ENCODE measurements around the gene LDLRAD3. TPM values are rescaled to one million over a fixed set of nuclear protein-coding genes. Genes with fewer than 3 reads are reported as not detected.

LDLRAD3 gene
- total RNA-seq, 1 donor from 2014 or later, result 14.9 TPM

DNA sequence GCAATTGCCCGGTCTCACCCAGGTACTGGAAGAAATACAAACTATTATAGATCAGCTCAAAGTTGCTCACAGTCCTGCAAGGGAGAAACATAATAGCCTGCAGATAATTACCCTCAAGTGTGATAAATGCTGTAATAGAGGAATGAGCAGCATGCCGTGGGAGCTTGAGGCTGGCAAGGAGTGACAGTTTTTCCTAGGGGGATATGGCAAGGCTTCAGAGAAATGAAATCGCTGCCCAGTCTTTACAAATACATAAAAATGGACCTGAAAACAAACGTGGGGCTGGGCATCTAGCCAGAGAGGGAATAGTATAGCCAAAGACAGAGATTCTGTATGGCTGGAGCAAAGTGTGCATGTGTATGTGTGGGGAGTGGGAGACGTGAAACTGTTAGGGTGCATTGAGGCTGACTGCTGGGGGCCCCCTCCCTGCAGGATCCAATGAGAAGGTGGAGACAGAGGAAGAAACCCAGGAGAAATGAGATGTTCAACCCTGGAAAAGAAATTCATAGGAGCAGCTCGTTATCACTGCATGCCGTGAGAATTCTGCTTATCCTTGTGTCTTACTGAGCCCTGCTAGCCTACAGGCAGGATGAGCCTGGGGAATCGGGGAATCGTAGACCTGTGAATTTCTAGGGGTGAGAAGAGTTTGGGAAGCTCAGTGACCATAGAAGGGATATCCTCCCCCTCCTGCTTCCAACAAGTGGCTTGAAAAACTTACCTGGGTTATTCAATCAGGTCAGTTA lies 167.0 kb downstream of the LDLRAD3 start:
- H4K20me1 ChIP-seq (ENCODE audit: insufficient read depth, low read length), result peaks cover 5% of the 10 kb centered on the region
- no peak overlapping the region for H3K4me3 ChIP-seq (ENCODE audit: insufficient read depth, low read depth, low read length)
- peaks cover 32% of the 10 kb centered on the region for H3K4me1 Mint-ChIP-seq (ENCODE audit: low read depth, unreplicated experiment)
- DNase-seq (ENCODE audit: low read depth) (no peak), FAIRE-seq (no peak)
- no peak overlapping the region for H3K27ac ChIP-seq (ENCODE audit: low read depth, low read length)
- no peak overlapping the region for H2AFZ ChIP-seq (ENCODE audit: low read depth, low read length)
- no peaks in the 10 kb centered on the region for H3K9me3 ChIP-seq (ENCODE audit: insufficient read depth, low read depth, low read length)
- no peak overlapping the region for H3K4me2 ChIP-seq (ENCODE audit: low read length)
- peaks cover 9% of the 10 kb centered on the region for H3K4me1 ChIP-seq (ENCODE audit: insufficient read depth, low read length)
- H3K9ac ChIP-seq (ENCODE audit: low read length), result no peak overlapping the region
- H3K36me3 Mint-ChIP-seq (ENCODE audit: low read depth, unreplicated experiment), result peaks cover 37% of the 10 kb centered on the region
- H3K27me3 ChIP-seq (ENCODE audit: insufficient read depth, low read length), result no peaks in the 10 kb centered on the region
- H3K4me3 Mint-ChIP-seq (ENCODE audit: unreplicated experiment), result peak overlapping the region; percentile 28
- H3K27me3 Mint-ChIP-seq (ENCODE audit: low read depth, unreplicated experiment), result no peaks in the 10 kb centered on the region
- H3K79me2 ChIP-seq (ENCODE audit: insufficient read depth, low read length), result no peaks in the 10 kb centered on the region
- no peak for TF ChIP-seq EZH2 (IDR thresholded peaks at IDR 0.05; ENCODE audit: insufficient read depth, low read length)
- TF ChIP-seq, protein P1, sequence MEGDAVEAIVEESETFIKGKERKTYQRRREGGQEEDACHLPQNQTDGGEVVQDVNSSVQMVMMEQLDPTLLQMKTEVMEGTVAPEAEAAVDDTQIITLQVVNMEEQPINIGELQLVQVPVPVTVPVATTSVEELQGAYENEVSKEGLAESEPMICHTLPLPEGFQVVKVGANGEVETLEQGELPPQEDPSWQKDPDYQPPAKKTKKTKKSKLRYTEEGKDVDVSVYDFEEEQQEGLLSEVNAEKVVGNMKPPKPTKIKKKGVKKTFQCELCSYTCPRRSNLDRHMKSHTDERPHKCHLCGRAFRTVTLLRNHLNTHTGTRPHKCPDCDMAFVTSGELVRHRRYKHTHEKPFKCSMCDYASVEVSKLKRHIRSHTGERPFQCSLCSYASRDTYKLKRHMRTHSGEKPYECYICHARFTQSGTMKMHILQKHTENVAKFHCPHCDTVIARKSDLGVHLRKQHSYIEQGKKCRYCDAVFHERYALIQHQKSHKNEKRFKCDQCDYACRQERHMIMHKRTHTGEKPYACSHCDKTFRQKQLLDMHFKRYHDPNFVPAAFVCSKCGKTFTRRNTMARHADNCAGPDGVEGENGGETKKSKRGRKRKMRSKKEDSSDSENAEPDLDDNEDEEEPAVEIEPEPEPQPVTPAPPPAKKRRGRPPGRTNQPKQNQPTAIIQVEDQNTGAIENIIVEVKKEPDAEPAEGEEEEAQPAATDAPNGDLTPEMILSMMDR (IDR thresholded peaks at IDR 0.05; ENCODE audit: insufficient read depth, low read depth, low read length), result no peak
- H3K9me3 Mint-ChIP-seq (ENCODE audit: unreplicated experiment), result peaks cover 6% of the 10 kb centered on the region
- H3K27ac Mint-ChIP-seq (ENCODE audit: unreplicated experiment), result no peak overlapping the region
- H3K36me3 ChIP-seq (ENCODE audit: insufficient read depth, low read length), result no peaks in the 10 kb centered on the region

DNA sequence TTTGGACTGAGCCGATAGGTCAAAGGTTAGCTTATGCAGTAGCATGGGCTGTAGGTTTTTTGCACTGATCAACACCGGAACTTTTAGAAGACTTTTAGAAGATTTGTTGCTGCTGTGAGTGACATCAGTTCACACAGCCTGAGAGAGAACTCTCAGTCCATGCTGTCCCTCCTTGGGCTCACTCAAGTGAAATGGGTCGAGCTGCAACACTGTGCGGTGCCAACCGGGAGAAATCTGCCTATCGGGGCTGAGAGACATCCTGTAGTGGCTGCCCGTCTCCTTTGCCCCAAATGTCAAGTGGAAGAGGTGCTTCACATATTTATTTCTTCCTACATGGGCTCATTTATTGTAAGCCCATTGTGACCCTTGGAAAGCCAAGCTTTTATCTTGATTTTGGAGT lies 170.2 kb downstream of the LDLRAD3 start:
- H3K27ac Mint-ChIP-seq (ENCODE audit: unreplicated experiment), result no peak overlapping the region
- Histone ChIP-seq H3K4me2 (ENCODE audit: low read length) (no peak overlapping the region), H3K9me3 (ENCODE audit: insufficient read depth, low read depth, low read length) (no peaks in the 10 kb centered on the region), H3K36me3 (ENCODE audit: insufficient read depth, low read length) (no peaks in the 10 kb centered on the region), H3K79me2 (ENCODE audit: insufficient read depth, low read length) (no peaks in the 10 kb centered on the region), H3K27me3 (ENCODE audit: insufficient read depth, low read length) (no peaks in the 10 kb centered on the region), H3K27ac (ENCODE audit: low read depth, low read length) (no peak overlapping the region), H3K4me1 (ENCODE audit: insufficient read depth, low read length) (peaks cover 8% of the 10 kb centered on the region), H3K4me3 (ENCODE audit: insufficient read depth, low read depth, low read length) (no peak overlapping the region), H3K9ac (ENCODE audit: low read length) (no peak overlapping the region), H4K20me1 (ENCODE audit: insufficient read depth, low read length) (peaks cover 3% of the 10 kb centered on the region), H2AFZ (ENCODE audit: low read depth, low read length) (no peak overlapping the region)
- no peak overlapping the region for H3K4me3 Mint-ChIP-seq (ENCODE audit: unreplicated experiment)
- DNase-seq (ENCODE audit: low read depth) (no peak), FAIRE-seq (no peak)
- peaks cover 6% of the 10 kb centered on the region for H3K9me3 Mint-ChIP-seq (ENCODE audit: unreplicated experiment)
- H3K36me3 Mint-ChIP-seq (ENCODE audit: low read depth, unreplicated experiment), result peaks cover 33% of the 10 kb centered on the region
- H3K27me3 Mint-ChIP-seq (ENCODE audit: low read depth, unreplicated experiment), result no peaks in the 10 kb centered on the region
- peaks cover 22% of the 10 kb centered on the region for H3K4me1 Mint-ChIP-seq (ENCODE audit: low read depth, unreplicated experiment)
- no peak for TF ChIP-seq EZH2 (IDR thresholded peaks at IDR 0.05; ENCODE audit: insufficient read depth, low read length)
- TF ChIP-seq, protein P1 (IDR thresholded peaks at IDR 0.05; ENCODE audit: insufficient read depth, low read depth, low read length), result no peak

DNA sequence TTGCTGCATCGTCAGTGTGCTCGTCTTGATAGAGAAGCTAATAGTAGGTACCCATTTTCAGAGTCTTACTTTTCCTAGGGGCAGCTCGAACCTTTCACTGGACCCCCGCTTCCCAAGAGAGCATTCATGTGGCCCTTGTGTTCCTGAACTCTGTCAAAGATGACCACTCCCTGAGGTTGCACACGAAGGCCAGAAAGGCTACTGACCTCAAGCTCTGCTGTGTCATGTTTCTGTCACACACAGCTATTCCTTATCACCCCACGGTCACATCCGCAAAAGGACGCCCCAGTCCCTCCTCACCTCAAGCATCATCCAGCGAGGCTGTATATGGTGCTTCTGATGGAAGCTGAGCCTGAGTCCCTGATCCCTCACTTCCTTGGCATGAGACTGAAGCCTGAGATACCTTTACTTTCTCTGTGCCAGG lies 171.5 kb downstream of the LDLRAD3 start:
- H3K4me1 Mint-ChIP-seq (ENCODE audit: low read depth, unreplicated experiment), result peaks cover 17% of the 10 kb centered on the region
- FAIRE-seq, result no peak
- DNase-seq (ENCODE audit: low read depth), result no peak

More for the DNA sequence above, 171.5 kb downstream of the LDLRAD3 start:
- H3K79me2 ChIP-seq (ENCODE audit: insufficient read depth, low read length), result no peaks in the 10 kb centered on the region
- Mint-ChIP-seq H3K27ac (ENCODE audit: unreplicated experiment) (no peak overlapping the region), H3K4me3 (ENCODE audit: unreplicated experiment) (no peak overlapping the region), H3K36me3 (ENCODE audit: low read depth, unreplicated experiment) (peaks cover 33% of the 10 kb centered on the region), H3K9me3 (ENCODE audit: unreplicated experiment) (peaks cover 6% of the 10 kb centered on the region), H3K27me3 (ENCODE audit: low read depth, unreplicated experiment) (no peaks in the 10 kb centered on the region)
- H3K27me3 ChIP-seq (ENCODE audit: insufficient read depth, low read length), result no peaks in the 10 kb centered on the region
- H3K9me3 ChIP-seq (ENCODE audit: insufficient read depth, low read depth, low read length), result no peaks in the 10 kb centered on the region
- H4K20me1 ChIP-seq (ENCODE audit: insufficient read depth, low read length), result no peaks in the 10 kb centered on the region
- H3K9ac ChIP-seq (ENCODE audit: low read length), result no peak overlapping the region
- no peak for TF ChIP-seq EZH2 (IDR thresholded peaks at IDR 0.05; ENCODE audit: insufficient read depth, low read length)
- TF ChIP-seq, protein P1 (IDR thresholded peaks at IDR 0.05; ENCODE audit: insufficient read depth, low read depth, low read length), result no peak
- H3K27ac ChIP-seq (ENCODE audit: low read depth, low read length), result no peak overlapping the region
- no peak overlapping the region for H2AFZ ChIP-seq (ENCODE audit: low read depth, low read length)
- H3K4me3 ChIP-seq (ENCODE audit: insufficient read depth, low read depth, low read length), result no peak overlapping the region
- H3K4me2 ChIP-seq (ENCODE audit: low read length), result no peak overlapping the region
- H3K4me1 ChIP-seq (ENCODE audit: insufficient read depth, low read length), result no peaks in the 10 kb centered on the region
- H3K36me3 ChIP-seq (ENCODE audit: insufficient read depth, low read length), result no peaks in the 10 kb centered on the region
